SK-N-SH (cell line): ENCODE data around the gene DBX2. TPM values are rescaled to one million over a fixed set of nuclear protein-coding genes. Genes with fewer than 3 reads are reported as not detected.
"Not testable (repeated sequence)": the region's sequence is repeated elsewhere in the genome, so short reads cannot be mapped to it uniquely, and the experiment has no call there.

ENCODE experiments used
- CTCF ChIA-PET: fragments of 300-600, 350-600 bp; formaldehyde crosslinking; extraction: SDS; loops from one replicate; lab custom pipeline; 2021; lab: Yijun Ruan, JAX
- POLR2A ChIA-PET: fragments of 350-600 bp; sonication (Branson Sonifier 250); formaldehyde crosslinking; extraction: SDS; loops from one replicate; lab custom pipeline; 2020; ENCODE audit warnings: antibody characterized with exemption, inconsistent platforms; lab: Yijun Ruan, JAX
- DNase-seq: peaks from one replicate; pipeline ENCODE4 v3.0.0; 2012
- H2AFZ ChIP-seq: fragments of 200-600 bp; sonication (generic); 2 replicates; pipeline ENCODE4 v1.8.1; 2016; ENCODE audit warnings: antibody characterized with exemption, mild to moderate bottlenecking, low read depth
- H3F3A ChIP-seq: fragments of 200-600 bp; sonication (generic); replicated peaks from 2 replicates; pipeline ENCODE3; 2016; ENCODE audit warnings: antibody characterized with exemption, mild to moderate bottlenecking; ENCODE audit not compliant: insufficient read depth
- H3K27ac ChIP-seq, 2 experiments: fragments of 200-500 bp in 1 of 2; fragments of 200-600 bp in 1 of 2; sonication (Bioruptor generic) in 1 of 2; sonication (generic), shearing (Covaris generic) in 1 of 2; 2 replicates each; pipeline versions ENCODE4 v1.5.1 to v1.6.1; 2014 to 2016; ENCODE audit warnings: low read depth in 2 of 2, inconsistent platforms in 1 of 2, low read length in 1 of 2, mild to moderate bottlenecking in 1 of 2, mixed read lengths in 1 of 2
- H3K27me3 ChIP-seq: fragments of 200-600 bp; sonication (generic), shearing (Covaris generic); 2 replicates; pipeline ENCODE4 v1.6.1; 2016; ENCODE audit warnings: mixed run types; ENCODE audit not compliant: insufficient read depth
- H3K36me3 ChIP-seq, 2 experiments: fragments of 200-500 bp in 1 of 2; fragments of 200-600 bp in 1 of 2; sonication (Bioruptor generic) in 1 of 2; sonication (generic) in 1 of 2; replicated peaks in 1 of 2; 2 replicates each; pipeline versions ENCODE3 to v1.5.1; 2014 to 2016; ENCODE audit warnings: low read length in 1 of 2, mild to moderate bottlenecking in 1 of 2; ENCODE audit not compliant: insufficient read depth in 2 of 2, control insufficient read depth in 1 of 2
- H3K4me1 ChIP-seq, 2 experiments: fragments of 200-500 bp in 1 of 2; fragments of 200-600 bp in 1 of 2; sonication (Bioruptor generic) in 1 of 2; sonication (generic), shearing (Covaris generic) in 1 of 2; 2 replicates each; pipeline versions ENCODE4 v1.5.1 to v1.6.1; 2014 to 2016; ENCODE audit warnings: low read depth in 1 of 2, low read length in 1 of 2, mixed run types in 1 of 2; ENCODE audit not compliant: insufficient read depth in 2 of 2, control insufficient read depth in 1 of 2
- H3K4me2 ChIP-seq: fragments of 200-600 bp; sonication (generic), shearing (Covaris generic); 2 replicates; pipeline ENCODE4 v1.6.1; 2017; ENCODE audit warnings: mixed run types
- H3K4me3 ChIP-seq, 2 experiments: fragments of 200-500 bp in 1 of 2; fragments of 200-600 bp in 1 of 2; sonication (Bioruptor generic) in 1 of 2; sonication (generic), shearing (Covaris generic) in 1 of 2; 2 replicates each; pipeline versions ENCODE4 v1.5.1 to v1.8.1; 2014 to 2016; ENCODE audit warnings: low read depth in 2 of 2, inconsistent platforms in 1 of 2, low read length in 1 of 2, mild to moderate bottlenecking in 1 of 2, mixed read lengths in 1 of 2, moderate library complexity in 1 of 2
- H3K79me2 ChIP-seq: fragments of 200-600 bp; sonication (generic); 2 replicates; pipeline ENCODE4 v1.8.1; 2017; ENCODE audit warnings: mild to moderate bottlenecking; ENCODE audit not compliant: insufficient read depth
- H3K9ac ChIP-seq: fragments of 200-600 bp; sonication (generic); 2 replicates; pipeline ENCODE4 v1.6.1; 2017; ENCODE audit warnings: mixed run types
- H3K9me2 ChIP-seq: fragments of 200-600 bp; sonication (generic); 2 replicates; pipeline ENCODE4 v1.6.1; 2017; ENCODE audit warnings: mixed run types
- H3K9me3 ChIP-seq: fragments of 200-600 bp; sonication (generic); 2 replicates; pipeline ENCODE4 v1.6.1; 2017; ENCODE audit warnings: mixed run types, mild to moderate bottlenecking, moderate library complexity
- H4K20me1 ChIP-seq: fragments of 200-600 bp; sonication (generic); 2 replicates; pipeline ENCODE4 v1.6.1; 2017; ENCODE audit warnings: mild to moderate bottlenecking, mixed run types; ENCODE audit not compliant: insufficient read depth
- EZH2phosphoT487 ChIP-seq: fragments of 200-600 bp; sonication (generic); IDR thresholded peaks from 2 replicates; pipeline ENCODE4 v1.6.1; 2017; ENCODE audit warnings: low read depth, mixed run types, mild to moderate bottlenecking, antibody characterized with exemption, moderate library complexity, borderline replicate concordance
- FOSL2 ChIP-seq: IDR thresholded peaks from 2 replicates; pipeline ENCODE4 v1.4.0; 2012; ENCODE audit warnings: low read depth, mild to moderate bottlenecking, moderate library complexity, borderline replicate concordance
- GABPA ChIP-seq: IDR thresholded peaks from 2 replicates; pipeline ENCODE4 v1.4.0; 2012; ENCODE audit warnings: low read depth, mild to moderate bottlenecking
- MEF2A ChIP-seq: IDR thresholded peaks from 2 replicates; pipeline ENCODE4 v1.4.0; 2012; ENCODE audit warnings: low read depth, borderline replicate concordance
- MXI1 ChIP-seq: IDR thresholded peaks from 2 replicates; pipeline ENCODE4 v1.6.1; 2012; ENCODE audit warnings: mild to moderate bottlenecking, low read depth, low read length, improper control_type of control experiment
- NFIC ChIP-seq: IDR thresholded peaks from 2 replicates; pipeline ENCODE4 v1.4.0; 2012; ENCODE audit warnings: borderline replicate concordance
- POLR2AphosphoS5 ChIP-seq: IDR thresholded peaks from 2 replicates; pipeline ENCODE4 v1.6.1; 2012; ENCODE audit warnings: low read depth, low read length
- RAD21 ChIP-seq: IDR thresholded peaks from 2 replicates; pipeline ENCODE4 v1.6.1; 2012; ENCODE audit warnings: mild to moderate bottlenecking, low read length
- RCOR1 ChIP-seq: fragments of 150-350 bp; IDR thresholded peaks from 2 replicates; pipeline ENCODE4 v1.6.1; 2017; ENCODE audit warnings: antibody characterized with exemption, low read length
- RXRA ChIP-seq: IDR thresholded peaks from 2 replicates; pipeline ENCODE4 v1.4.0; 2012; ENCODE audit warnings: low read depth, mild to moderate bottlenecking, borderline replicate concordance
- SMC3 ChIP-seq: IDR thresholded peaks from 2 replicates; pipeline ENCODE4 v1.6.1; 2012; ENCODE audit warnings: low read depth, low read length, improper control_type of control experiment
- TAF1 ChIP-seq: IDR thresholded peaks from 2 replicates; pipeline ENCODE4 v1.6.1; 2012; ENCODE audit warnings: low read depth, mild to moderate bottlenecking, low read length, moderate library complexity, borderline replicate concordance
- TCF12 ChIP-seq: IDR thresholded peaks from 2 replicates; pipeline ENCODE4 v1.4.0; 2012
- TEAD4 ChIP-seq: IDR thresholded peaks from 2 replicates; pipeline ENCODE4 v1.4.0; 2012; ENCODE audit warnings: mild to moderate bottlenecking, borderline replicate concordance; ENCODE audit not compliant: insufficient read depth
- WGBS: methylation state at CpG from one replicate; pipeline ENCODE4 v1.1.6; 2017; ENCODE audit warnings: low lambda C conversion rate; 5-methylcytosine and 5-hydroxymethylcytosine counted together
- polyA plus RNA-seq, 3 experiments: library from polyadenylated mRNA; depleted of rRNA; stranded (reverse); fragments of >200 nt; gene quantifications; 2 replicates each; pipeline ENCODE4 v1.2.3, GENCODE V29; 2012
- TF ChIP-seq, protein P1 (sequence below): IDR thresholded peaks from 2 replicates; pipeline ENCODE4 v1.4.0; 2012; ENCODE audit warnings: low read depth
- TF ChIP-seq, protein P2 (sequence below): IDR thresholded peaks from 2 replicates; pipeline ENCODE4 v1.4.0; 2012; ENCODE audit warnings: low read depth, borderline replicate concordance
- TF ChIP-seq, protein P3 (sequence below): IDR thresholded peaks from 2 replicates; pipeline ENCODE4 v1.6.1; 2012; ENCODE audit warnings: mild to moderate bottlenecking, low read depth, low read length, moderate library complexity

Gene DBX2
- polyA plus RNA-seq, 1 of the 3 experiments (the other 2 are of a cell fraction), result not detected

DNA sequence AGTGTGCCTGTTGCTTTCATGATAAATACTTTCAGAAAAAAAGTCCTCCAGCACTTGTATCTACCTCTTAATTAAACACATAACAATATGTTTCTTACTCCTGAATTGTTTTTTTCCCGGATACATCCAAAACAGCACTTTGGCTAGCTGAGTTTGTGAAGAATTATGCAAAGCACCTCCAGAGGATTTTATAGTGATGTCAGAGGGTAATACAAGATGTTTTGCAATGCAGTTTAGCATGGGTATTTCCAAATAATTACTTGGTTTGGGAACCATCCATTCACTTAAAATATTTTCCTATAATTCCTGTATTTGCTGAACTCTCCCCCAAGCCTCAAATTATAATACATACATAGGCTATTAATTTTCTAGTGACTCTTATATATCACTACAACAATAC is 37.7 kb upstream of the DBX2 start:
- Histone ChIP-seq H3K4me1 (peaks cover 0 to 3% of the 10 kb centered on the region in 2 experiments; a peak in 1 of 4 replicates), H3K27me3 (no peaks in the 10 kb centered on the region), H3K79me2 (no peaks in the 10 kb centered on the region), H3F3A (no peaks in the 10 kb centered on the region), H2AFZ (no peak overlapping the region), H3K4me2 (no peak overlapping the region), H3K4me3 (no peak overlapping the region), H3K27ac (no peak overlapping the region), H3K9me3 (no peaks in the 10 kb centered on the region), H3K9me2 (no peaks in the 10 kb centered on the region), H3K36me3 (no peaks in the 10 kb centered on the region), H3K9ac (no peak overlapping the region), H4K20me1 (no peaks in the 10 kb centered on the region)
- ChIA-PET POLR2A (no interaction called here), CTCF (interaction anchor here (1.1 kb wide), 1 partner anchor 42 kb away, joined by 3 read pairs; no protein-coding TSS in a partner anchor)
- TF ChIP-seq TEAD4 (no peak), POLR2AphosphoS5 (no peak), SMC3 (no peak), TCF12 (no peak), RCOR1 (no peak), EZH2phosphoT487 (no peak), MXI1 (no peak), TAF1 (no peak), RAD21 (no peak), FOSL2 (no peak)
- TF ChIP-seq, protein P1, sequence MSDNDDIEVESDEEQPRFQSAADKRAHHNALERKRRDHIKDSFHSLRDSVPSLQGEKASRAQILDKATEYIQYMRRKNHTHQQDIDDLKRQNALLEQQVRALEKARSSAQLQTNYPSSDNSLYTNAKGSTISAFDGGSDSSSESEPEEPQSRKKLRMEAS, result no peak
- TF ChIP-seq, protein P2, sequence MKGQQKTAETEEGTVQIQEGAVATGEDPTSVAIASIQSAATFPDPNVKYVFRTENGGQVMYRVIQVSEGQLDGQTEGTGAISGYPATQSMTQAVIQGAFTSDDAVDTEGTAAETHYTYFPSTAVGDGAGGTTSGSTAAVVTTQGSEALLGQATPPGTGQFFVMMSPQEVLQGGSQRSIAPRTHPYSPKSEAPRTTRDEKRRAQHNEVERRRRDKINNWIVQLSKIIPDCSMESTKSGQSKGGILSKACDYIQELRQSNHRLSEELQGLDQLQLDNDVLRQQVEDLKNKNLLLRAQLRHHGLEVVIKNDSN, result no peak
- no peak for DNase-seq
- WGBS, result 4% methylated on average over 1 of the region's 1 CpG

DNA sequence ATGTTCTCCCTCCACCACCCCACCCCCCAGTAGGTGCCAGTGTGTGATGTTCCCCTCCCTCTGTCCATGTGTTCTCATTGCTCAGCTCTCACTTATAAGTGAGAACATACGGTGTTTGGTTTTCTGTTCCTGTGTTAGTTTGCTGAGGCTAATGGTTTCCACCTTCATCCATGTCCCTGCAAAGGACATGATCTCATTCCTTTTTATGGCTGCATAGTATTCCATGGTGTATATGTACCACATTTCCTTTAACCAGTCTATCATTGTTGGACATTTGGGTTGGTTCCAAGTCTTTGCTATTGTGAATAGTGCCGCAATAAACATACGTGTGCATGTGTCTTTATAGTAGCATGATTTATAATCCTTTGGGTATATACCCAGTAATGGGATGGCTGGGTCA is 33.3 kb upstream of the DBX2 start:
- POLR2A ChIA-PET, H3K9me2 ChIP-seq, H2AFZ ChIP-seq, H3K27ac ChIP-seq, H3K36me3 ChIP-seq, H3K9me3 ChIP-seq, H3F3A ChIP-seq, H3K79me2 ChIP-seq, H3K9ac ChIP-seq, H3K27me3 ChIP-seq, H3K4me1 ChIP-seq, H3K4me3 ChIP-seq, CTCF ChIA-PET, DNase-seq, H4K20me1 ChIP-seq, H3K4me2 ChIP-seq: not testable (repeated sequence)
- WGBS, result 48% methylated on average over 3 of the region's 3 CpGs

DNA sequence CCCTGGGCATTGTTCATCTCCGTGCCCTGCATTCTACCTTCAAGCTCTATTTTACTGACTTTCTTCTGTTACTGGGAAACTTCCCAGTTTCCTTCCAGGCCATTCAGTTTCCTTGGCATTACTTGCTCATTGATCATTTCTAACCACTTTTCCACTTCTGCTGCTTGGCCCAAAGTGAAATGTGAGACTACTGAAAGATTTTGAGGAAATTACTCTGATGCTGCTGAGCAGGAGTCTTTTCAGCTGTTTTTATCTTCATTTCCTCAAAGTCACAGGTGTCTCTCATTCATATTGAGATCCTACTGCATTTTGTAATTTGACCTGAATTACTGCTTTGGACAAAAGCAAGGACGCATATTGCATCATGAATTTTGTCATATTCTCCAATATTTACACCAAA is 26.4 kb upstream of the DBX2 start:
- H3K27ac ChIP-seq, result no peak overlapping the region
- H3K27me3 ChIP-seq, result no peaks in the 10 kb centered on the region
- no peak overlapping the region for H3K4me2 ChIP-seq
- H3F3A ChIP-seq, result no peaks in the 10 kb centered on the region
- no peaks in the 10 kb centered on the region for H3K79me2 ChIP-seq
- H3K4me3 ChIP-seq, result no peak overlapping the region
- H4K20me1 ChIP-seq, result no peaks in the 10 kb centered on the region
- 15% methylated on average over 2 of the region's 2 CpGs for WGBS
- no peaks in the 10 kb centered on the region for H3K36me3 ChIP-seq
- H3K9ac ChIP-seq, result no peak overlapping the region
- no peaks in the 10 kb centered on the region for H3K9me3 ChIP-seq
- H3K4me1 ChIP-seq, result no peaks in the 10 kb centered on the region
- POLR2A ChIA-PET, result no interaction called here
- no peak overlapping the region for H2AFZ ChIP-seq
- CTCF ChIA-PET, result no interaction called here
- no peaks in the 10 kb centered on the region for H3K9me2 ChIP-seq
- DNase-seq, result no peak
- no peak for TF ChIP-seq RCOR1
- TF ChIP-seq GABPA, result no peak
- TF ChIP-seq, protein P3, sequence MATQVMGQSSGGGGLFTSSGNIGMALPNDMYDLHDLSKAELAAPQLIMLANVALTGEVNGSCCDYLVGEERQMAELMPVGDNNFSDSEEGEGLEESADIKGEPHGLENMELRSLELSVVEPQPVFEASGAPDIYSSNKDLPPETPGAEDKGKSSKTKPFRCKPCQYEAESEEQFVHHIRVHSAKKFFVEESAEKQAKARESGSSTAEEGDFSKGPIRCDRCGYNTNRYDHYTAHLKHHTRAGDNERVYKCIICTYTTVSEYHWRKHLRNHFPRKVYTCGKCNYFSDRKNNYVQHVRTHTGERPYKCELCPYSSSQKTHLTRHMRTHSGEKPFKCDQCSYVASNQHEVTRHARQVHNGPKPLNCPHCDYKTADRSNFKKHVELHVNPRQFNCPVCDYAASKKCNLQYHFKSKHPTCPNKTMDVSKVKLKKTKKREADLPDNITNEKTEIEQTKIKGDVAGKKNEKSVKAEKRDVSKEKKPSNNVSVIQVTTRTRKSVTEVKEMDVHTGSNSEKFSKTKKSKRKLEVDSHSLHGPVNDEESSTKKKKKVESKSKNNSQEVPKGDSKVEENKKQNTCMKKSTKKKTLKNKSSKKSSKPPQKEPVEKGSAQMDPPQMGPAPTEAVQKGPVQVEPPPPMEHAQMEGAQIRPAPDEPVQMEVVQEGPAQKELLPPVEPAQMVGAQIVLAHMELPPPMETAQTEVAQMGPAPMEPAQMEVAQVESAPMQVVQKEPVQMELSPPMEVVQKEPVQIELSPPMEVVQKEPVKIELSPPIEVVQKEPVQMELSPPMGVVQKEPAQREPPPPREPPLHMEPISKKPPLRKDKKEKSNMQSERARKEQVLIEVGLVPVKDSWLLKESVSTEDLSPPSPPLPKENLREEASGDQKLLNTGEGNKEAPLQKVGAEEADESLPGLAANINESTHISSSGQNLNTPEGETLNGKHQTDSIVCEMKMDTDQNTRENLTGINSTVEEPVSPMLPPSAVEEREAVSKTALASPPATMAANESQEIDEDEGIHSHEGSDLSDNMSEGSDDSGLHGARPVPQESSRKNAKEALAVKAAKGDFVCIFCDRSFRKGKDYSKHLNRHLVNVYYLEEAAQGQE, result no peak
- TF ChIP-seq FOSL2, result no peak
- no peak for TF ChIP-seq SMC3
- no peak for TF ChIP-seq TEAD4
- TF ChIP-seq MEF2A, result no peak
- TF ChIP-seq, protein P2, result no peak
- TF ChIP-seq RXRA, result no peak
- TF ChIP-seq, protein P1, result no peak
- TF ChIP-seq NFIC, result no peak
